Dermis blood vessel endothelial cell (primary cell): ENCODE data around the gene FBXL12. TPM values are rescaled to one million over a fixed set of nuclear protein-coding genes. Genes with fewer than 3 reads are reported as not detected.
"Not testable (repeated sequence)": the region's sequence is repeated elsewhere in the genome, so short reads cannot be mapped to it uniquely, and the experiment has no call there.

Source experiments
- DNase-seq: peaks from one replicate; pipeline ENCODE4 v3.0.0; 2010
- total RNA-seq: library from RNA; depleted of rRNA; stranded (reverse); fragments of >200 nt; gene quantifications from 2 replicates; pipeline ENCODE4 v1.2.3, GENCODE V29; 2014

FBXL12 gene
- 15.1 and 16.1 TPM in 2 replicates for total RNA-seq

GRCh38 chr19:9818734-9819595 is at the start of gene FBXL12:
TSS of gene FBXL12 (minus strand) at chr19:9819079. CDS start at chr19:9818813, 266 bp downstream.
- DNase-seq = peak; percentile 100

GRCh38 chr19:9865732-9866501 is 47.0 kb upstream of the FBXL12 start:
- no peak for DNase-seq

- DNase-seq = no peak
These were observed 44.9 kb upstream of the FBXL12 start for GRCh38 chr19:9863759-9864158.

- no peak for DNase-seq
These were observed 44.1 kb upstream of the FBXL12 start for GRCh38 chr19:9862938-9863337.

- DNase-seq = no peak
These were observed 42.6 kb upstream of the FBXL12 start for GRCh38 chr19:9861503-9861902.

- DNase-seq = no peak
These were observed 41.5 kb upstream of the FBXL12 start for GRCh38 chr19:9860407-9860806.

- no peak for DNase-seq
These were observed 39.9 kb upstream of the FBXL12 start for GRCh38 chr19:9858766-9859165.

- DNase-seq = peak; percentile 14
These were observed 39.3 kb upstream of the FBXL12 start for GRCh38 chr19:9857920-9858746.

- DNase-seq = no peak
These were observed 38.3 kb upstream of the FBXL12 start for GRCh38 chr19:9857076-9857721.

GRCh38 chr19:9856609-9857008 is 37.7 kb upstream of the FBXL12 start:
- no peak for DNase-seq

- no peak for DNase-seq
These were observed 35.5 kb upstream of the FBXL12 start for GRCh38 chr19:9854282-9854846.

GRCh38 chr19:9850235-9850959 is 31.5 kb upstream of the FBXL12 start:
- DNase-seq = no peak

- DNase-seq = no peak
These were observed 30.9 kb upstream of the FBXL12 start for GRCh38 chr19:9849791-9850190.

- no peak for DNase-seq
These were observed 29.9 kb upstream of the FBXL12 start for GRCh38 chr19:9848762-9849161.

- DNase-seq = peak; percentile 41
These were observed 29.2 kb upstream of the FBXL12 start for GRCh38 chr19:9848060-9848459.

GRCh38 chr19:9847087-9847671 is 28.3 kb upstream of the FBXL12 start:
- peak; percentile 95 for DNase-seq

- not testable (repeated sequence) for DNase-seq
These were observed 24.9 kb upstream of the FBXL12 start for GRCh38 chr19:9843626-9844273.

GRCh38 chr19:9842834-9843625 is 24.2 kb upstream of the FBXL12 start:
- no peak for DNase-seq

- no peak for DNase-seq
These were observed 20.5 kb upstream of the FBXL12 start for GRCh38 chr19:9839415-9839814.
